GM12892 (cell line): ENCODE data around the gene TLDC2.
"Not testable (repeated sequence)": the region's sequence is repeated elsewhere in the genome, so short reads cannot be mapped to it uniquely, and the experiment has no call there.

Source experiments
- DNase-seq: peaks from one replicate; pipeline ENCODE4 v3.0.0; 2011; ENCODE audit not compliant: insufficient read length
- FAIRE-seq: peaks from 2 replicates; lab custom pipeline; 2011; peaks lifted over from hg19 to GRCh38; lab: Jason Lieb, UNC
- POLR2A ChIP-seq: IDR thresholded peaks from 2 replicates; pipeline ENCODE4 v1.6.1; 2011; ENCODE audit warnings: low read depth, low read length, control low read depth
- POLR2AphosphoS5 ChIP-seq: IDR thresholded peaks from 2 replicates; pipeline ENCODE4 v1.6.1; 2011; ENCODE audit warnings: low read depth, low read length, control low read depth
- TAF1 ChIP-seq: IDR thresholded peaks from 2 replicates; pipeline ENCODE4 v1.6.1; 2011; ENCODE audit warnings: low read depth, mild to moderate bottlenecking, control low read depth, low read length, borderline replicate concordance

The TLDC2 gene

GRCh38 chr20:36880741-36881250, 4.9 kb downstream of the TLDC2 start:
- DNase-seq (no peak), FAIRE-seq (no peak)
- no peak for TF ChIP-seq TAF1

GRCh38 chr20:36881331-36881730, 5.4 kb downstream of the TLDC2 start:
- DNase-seq (no peak), FAIRE-seq (no peak)
- TF ChIP-seq TAF1 (no peak), POLR2A (no peak)

GRCh38 chr20:36881888-36882287, 6.0 kb downstream of the TLDC2 start:
- FAIRE-seq = no peak
- no peak for DNase-seq
- TF ChIP-seq TAF1 (no peak), POLR2A (no peak), POLR2AphosphoS5 (no peak)

- FAIRE-seq = no peak
- DNase-seq = no peak
- no peak for TF ChIP-seq POLR2AphosphoS5
- no peak for TF ChIP-seq POLR2A
- no peak for TF ChIP-seq TAF1
Measured at GRCh38 chr20:36883977-36884535, 8.1 kb downstream of the TLDC2 start.

- FAIRE-seq (no peak), DNase-seq (no peak)
- TF ChIP-seq TAF1 = no peak
- no peak for TF ChIP-seq POLR2AphosphoS5
- TF ChIP-seq POLR2A = no peak
Measured at GRCh38 chr20:36885356-36885755, 9.4 kb downstream of the TLDC2 start.

- no peak for TF ChIP-seq TAF1
- peak; percentile 85 for FAIRE-seq
- DNase-seq = peak; percentile 87
Measured at GRCh38 chr20:36886859-36887751, 11.2 kb downstream of the TLDC2 start.

GRCh38 chr20:36887752-36888090, 11.8 kb downstream of the TLDC2 start:
- TF ChIP-seq POLR2A = no peak
- no peak for TF ChIP-seq TAF1
- FAIRE-seq (no peak), DNase-seq (no peak)

- TF ChIP-seq TAF1 (no peak), POLR2AphosphoS5 (no peak), POLR2A (no peak)
- DNase-seq (no peak), FAIRE-seq (no peak)
Measured at GRCh38 chr20:36888880-36889516, 13.1 kb downstream of the TLDC2 start.

GRCh38 chr20:36890586-36890985, 14.6 kb downstream of the TLDC2 start:
- TF ChIP-seq POLR2A (no peak), TAF1 (no peak)
- FAIRE-seq = no peak
- DNase-seq = no peak

GRCh38 chr20:36891211-36891610, 15.3 kb downstream of the TLDC2 start:
- DNase-seq (no peak), FAIRE-seq (no peak)

GRCh38 chr20:36893801-36894200, 17.9 kb downstream of the TLDC2 start:
- no peak for DNase-seq
- TF ChIP-seq POLR2AphosphoS5 = no peak
- no peak for TF ChIP-seq POLR2A
- no peak for TF ChIP-seq TAF1
- no peak for FAIRE-seq

More at GRCh38 chr20:36891211-36891610, 15.3 kb downstream of the TLDC2 start:
- no peak for TF ChIP-seq TAF1
- no peak for TF ChIP-seq POLR2A
- TF ChIP-seq POLR2AphosphoS5 = no peak

- TF ChIP-seq POLR2AphosphoS5 = no peak
- no peak for TF ChIP-seq POLR2A
- TF ChIP-seq TAF1 = no peak
- FAIRE-seq = no peak
- no peak for DNase-seq
Measured at GRCh38 chr20:36895036-36895435, 19.1 kb downstream of the TLDC2 start.

- DNase-seq (no peak), FAIRE-seq (no peak)
- TF ChIP-seq POLR2AphosphoS5 (no peak), TAF1 (no peak), POLR2A (no peak)
Measured at GRCh38 chr20:36904690-36905089, 28.8 kb downstream of the TLDC2 start.

- FAIRE-seq, DNase-seq: not testable (repeated sequence)
Measured at GRCh38 chr20:36905566-36905965, 29.6 kb downstream of the TLDC2 start.

- FAIRE-seq, DNase-seq: not testable (repeated sequence)
Measured at GRCh38 chr20:36906086-36906485, 30.1 kb downstream of the TLDC2 start.
